Glutamatergic neuron (in vitro differentiated cells): Measurements from ENCODE around the gene ACTRT1. TPM values are rescaled to one million over a fixed set of nuclear protein-coding genes. Genes with fewer than 3 reads are reported as not detected.

Source experiments
- DNase-seq: peaks from one replicate; pipeline ENCODE4 v3.0.0; 2022
- H3K27ac Mint-ChIP-seq: one replicate; pipeline ENCODE4 v1.8.0; 2020; ENCODE audit warnings: mild to moderate bottlenecking, mixed read lengths, inconsistent platforms; ENCODE audit not compliant: unreplicated experiment
- H3K27me3 Mint-ChIP-seq: one replicate; pipeline ENCODE4 v1.8.0; 2020; ENCODE audit warnings: mild to moderate bottlenecking, moderate library complexity, mixed read lengths, inconsistent platforms; ENCODE audit not compliant: unreplicated experiment
- H3K36me3 Mint-ChIP-seq: one replicate; pipeline ENCODE4 v1.8.0; 2020; ENCODE audit warnings: mild to moderate bottlenecking, mixed read lengths, inconsistent platforms; ENCODE audit not compliant: unreplicated experiment
- H3K4me1 Mint-ChIP-seq: one replicate; pipeline ENCODE4 v1.8.0; 2020; ENCODE audit warnings: mild to moderate bottlenecking, low read depth, mixed read lengths, inconsistent platforms; ENCODE audit not compliant: unreplicated experiment
- H3K4me3 Mint-ChIP-seq: one replicate; pipeline ENCODE4 v1.8.0; 2020; ENCODE audit warnings: mild to moderate bottlenecking, mixed read lengths, inconsistent platforms; ENCODE audit not compliant: unreplicated experiment
- H3K9me3 Mint-ChIP-seq: one replicate; pipeline ENCODE4 v1.8.0; 2020; ENCODE audit warnings: mild to moderate bottlenecking, moderate library complexity, mixed read lengths, inconsistent platforms; ENCODE audit not compliant: unreplicated experiment
- CTCF ChIP-seq: fragments of 200-600 bp; sonication (generic); IDR thresholded peaks from one replicate; pipeline ENCODE4 v1.5.0; 2021; ENCODE audit not compliant: partially characterized antibody, unreplicated experiment
- total RNA-seq: library from RNA; stranded (reverse); fragmentation: NEBNext Ultra II Directional; extraction: Animal tissue kit (Norgen Biotek cat#: 25700); gene quantifications from one replicate; pipeline ENCODE4 v1.2.1, GENCODE V29; 2021; ENCODE audit not compliant: unreplicated experiment

Gene ACTRT1
- total RNA-seq, 1 donor from 2014 or later, result not detected

GRCh38 chrX:128021566-128021965, 30.6 kb downstream of the ACTRT1 start:
- DNase-seq, result no peak
- H3K36me3 Mint-ChIP-seq, result no peaks in the 10 kb centered on the region
- H3K4me3 Mint-ChIP-seq, result no peak overlapping the region
- no peaks in the 10 kb centered on the region for H3K27me3 Mint-ChIP-seq
- peaks cover 1% of the 10 kb centered on the region for H3K9me3 Mint-ChIP-seq
- TF ChIP-seq CTCF, result no peak
- no peaks in the 10 kb centered on the region for H3K4me1 Mint-ChIP-seq
- no peak overlapping the region for H3K27ac Mint-ChIP-seq

DNA sequence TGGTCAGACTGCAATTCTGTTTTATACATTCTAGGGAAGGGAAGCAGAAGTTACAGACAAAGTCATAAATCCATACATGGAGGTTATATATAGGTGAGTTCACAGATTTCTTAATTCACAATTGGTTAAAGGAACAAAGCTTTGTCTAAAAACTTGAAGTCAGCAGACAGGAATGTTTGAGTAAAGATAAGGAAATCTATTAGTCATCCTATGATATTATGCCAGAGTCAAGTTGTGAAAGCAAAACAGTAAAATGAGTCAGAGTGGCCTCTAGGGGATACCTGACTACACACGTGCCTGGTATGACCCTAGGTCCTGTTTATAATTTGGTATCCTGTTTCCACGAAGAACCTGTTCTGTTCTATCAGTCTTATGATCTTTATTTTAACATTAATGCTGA, 31.5 kb downstream of the ACTRT1 start:
- peaks cover under 1% of the 10 kb centered on the region for H3K36me3 Mint-ChIP-seq
- no peaks in the 10 kb centered on the region for H3K4me1 Mint-ChIP-seq
- no peaks in the 10 kb centered on the region for H3K27me3 Mint-ChIP-seq
- no peak for DNase-seq
- H3K9me3 Mint-ChIP-seq, result peaks cover 1% of the 10 kb centered on the region
- TF ChIP-seq CTCF, result no peak
- H3K4me3 Mint-ChIP-seq, result no peak overlapping the region
- H3K27ac Mint-ChIP-seq, result no peak overlapping the region

GRCh38 chrX:128019218-128019617, 33.0 kb downstream of the ACTRT1 start:
- Mint-ChIP-seq H3K27ac (no peak overlapping the region), H3K36me3 (peaks cover 6% of the 10 kb centered on the region), H3K4me1 (no peaks in the 10 kb centered on the region), H3K4me3 (no peak overlapping the region), H3K27me3 (no peaks in the 10 kb centered on the region), H3K9me3 (peaks cover 1% of the 10 kb centered on the region)
- no peak for DNase-seq
- no peak for TF ChIP-seq CTCF

DNA sequence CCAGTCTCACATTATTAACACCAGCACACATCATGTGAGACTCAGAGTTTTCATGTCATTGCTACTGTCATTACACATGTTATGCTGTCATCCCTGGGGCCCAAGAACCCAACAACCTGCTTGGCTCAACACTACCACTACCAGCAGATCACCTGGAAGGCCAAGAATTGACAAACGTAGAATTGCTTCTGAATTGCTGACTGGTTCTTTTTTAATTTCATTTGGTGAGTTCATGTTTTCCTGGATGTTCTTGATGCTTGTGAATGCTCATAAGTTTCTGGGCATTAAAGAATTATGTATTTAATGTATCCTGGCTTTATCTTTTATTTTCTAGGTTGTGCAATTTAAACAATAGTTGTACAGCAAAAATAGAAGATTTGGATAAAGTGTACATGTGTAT, 40.2 kb downstream of the ACTRT1 start:
- Mint-ChIP-seq H3K36me3 (peaks cover 6% of the 10 kb centered on the region), H3K4me1 (no peaks in the 10 kb centered on the region), H3K4me3 (no peak overlapping the region), H3K9me3 (no peaks in the 10 kb centered on the region), H3K27ac (no peak overlapping the region), H3K27me3 (no peaks in the 10 kb centered on the region)
- no peak for TF ChIP-seq CTCF
- DNase-seq, result no peak

DNA sequence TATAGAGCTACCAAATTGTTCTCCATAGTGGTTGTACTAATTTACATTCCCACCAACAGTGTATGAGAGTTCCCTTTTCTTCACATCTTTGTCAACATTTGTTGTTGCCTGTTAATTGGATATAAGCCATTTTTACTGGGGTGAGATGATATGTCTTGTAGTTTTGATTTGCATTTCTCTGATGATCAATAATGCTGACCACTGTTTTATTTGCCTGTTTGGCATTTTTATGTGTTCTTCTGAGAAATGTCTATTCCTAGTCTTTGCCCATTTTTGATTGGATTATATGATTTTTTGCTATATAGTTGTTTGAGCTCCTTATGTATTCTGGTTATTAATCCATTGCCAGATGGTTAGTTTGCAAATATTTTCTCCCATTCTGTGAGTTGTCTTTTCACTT, 44.3 kb downstream of the ACTRT1 start:
- DNase-seq, result no peak
- H3K9me3 Mint-ChIP-seq, result no peaks in the 10 kb centered on the region
- no peak overlapping the region for H3K4me3 Mint-ChIP-seq
- no peaks in the 10 kb centered on the region for H3K27me3 Mint-ChIP-seq
- no peak for TF ChIP-seq CTCF
- H3K27ac Mint-ChIP-seq, result no peak overlapping the region
- no peaks in the 10 kb centered on the region for H3K4me1 Mint-ChIP-seq
- H3K36me3 Mint-ChIP-seq, result no peaks in the 10 kb centered on the region
